ENCODE data around the gene ZNF592. TPM values are rescaled to one million over a fixed set of nuclear protein-coding genes. Genes with fewer than 3 reads are reported as not detected.
A peak's percentile ranks its signal among the peaks of the same experiment; 100 is the strongest.

The ZNF592 gene
- total RNA-seq, 2 donors from 2014 or later: 20.8 to 38.7 TPM

DNA sequence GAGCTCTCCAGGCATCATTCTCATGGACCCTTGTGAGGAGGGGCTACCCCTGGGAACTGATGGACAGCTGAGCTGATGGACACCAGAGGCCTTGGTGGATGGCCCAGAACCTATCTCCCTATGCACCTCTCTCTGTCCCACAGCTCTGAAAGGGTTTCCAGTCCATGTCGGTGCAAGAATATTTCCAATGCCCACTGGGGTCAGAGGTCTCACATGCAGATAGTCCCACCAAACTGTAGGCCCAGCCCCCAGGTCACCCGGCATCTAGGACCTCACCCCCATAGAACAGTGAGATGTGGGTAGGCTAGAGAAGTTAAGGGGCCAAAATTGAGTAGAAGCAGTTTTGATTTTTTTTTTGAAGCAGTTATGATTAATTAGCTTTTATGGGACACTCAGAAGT, 71.4 kb downstream of the ZNF592 start:
- H3K4me1 ChIP-seq (replicated peaks): peaks cover 8% of the 10 kb centered on the region
- no peaks in the 10 kb centered on the region for H3K9me3 ChIP-seq
- H3K36me3 ChIP-seq: no peaks in the 10 kb centered on the region
- H3K27ac ChIP-seq: peak overlapping the region in 1 of 2 donors; percentile 46
- TF ChIP-seq POLR2A (IDR thresholded peaks at IDR 0.05) (no peak), POLR2AphosphoS5 (IDR thresholded peaks at IDR 0.05) (no peak)
- TF ChIP-seq, protein P1, sequence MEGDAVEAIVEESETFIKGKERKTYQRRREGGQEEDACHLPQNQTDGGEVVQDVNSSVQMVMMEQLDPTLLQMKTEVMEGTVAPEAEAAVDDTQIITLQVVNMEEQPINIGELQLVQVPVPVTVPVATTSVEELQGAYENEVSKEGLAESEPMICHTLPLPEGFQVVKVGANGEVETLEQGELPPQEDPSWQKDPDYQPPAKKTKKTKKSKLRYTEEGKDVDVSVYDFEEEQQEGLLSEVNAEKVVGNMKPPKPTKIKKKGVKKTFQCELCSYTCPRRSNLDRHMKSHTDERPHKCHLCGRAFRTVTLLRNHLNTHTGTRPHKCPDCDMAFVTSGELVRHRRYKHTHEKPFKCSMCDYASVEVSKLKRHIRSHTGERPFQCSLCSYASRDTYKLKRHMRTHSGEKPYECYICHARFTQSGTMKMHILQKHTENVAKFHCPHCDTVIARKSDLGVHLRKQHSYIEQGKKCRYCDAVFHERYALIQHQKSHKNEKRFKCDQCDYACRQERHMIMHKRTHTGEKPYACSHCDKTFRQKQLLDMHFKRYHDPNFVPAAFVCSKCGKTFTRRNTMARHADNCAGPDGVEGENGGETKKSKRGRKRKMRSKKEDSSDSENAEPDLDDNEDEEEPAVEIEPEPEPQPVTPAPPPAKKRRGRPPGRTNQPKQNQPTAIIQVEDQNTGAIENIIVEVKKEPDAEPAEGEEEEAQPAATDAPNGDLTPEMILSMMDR (IDR thresholded peaks at IDR 0.05): no peak
- WGBS: 100% methylated on average over 2 of the region's 2 CpGs
- no peak for DNase-seq (ENCODE audit: low spot score)
- no peaks in the 10 kb centered on the region for H3K27me3 ChIP-seq (replicated peaks; ENCODE audit: insufficient read depth)
- no peak overlapping the region for H3K4me3 ChIP-seq
- intact Hi-C loops (cut with DNase I): loop anchor here (5.0 kb wide), 1 partner anchor 72 kb away; the partner anchor contains the start of gene ZNF592

- Histone ChIP-seq H3K4me1 (replicated peaks) (peaks cover 8% of the 10 kb centered on the region), H3K36me3 (no peaks in the 10 kb centered on the region), H3K27me3 (replicated peaks; ENCODE audit: insufficient read depth) (no peaks in the 10 kb centered on the region), H3K27ac (no peak overlapping the region), H3K4me3 (no peak overlapping the region), H3K9me3 (no peaks in the 10 kb centered on the region)
- WGBS: 76% methylated on average over 8 of the region's 8 CpGs
- DNase-seq (ENCODE audit: low spot score): no peak
- intact Hi-C loops (cut with DNase I): loop anchor here (5.0 kb wide), 1 partner anchor 74 kb away; the partner anchor contains the start of gene ZNF592
- no peak for TF ChIP-seq POLR2AphosphoS5 (IDR thresholded peaks at IDR 0.05)
- TF ChIP-seq POLR2A (IDR thresholded peaks at IDR 0.05): no peak
- TF ChIP-seq, protein P1 (IDR thresholded peaks at IDR 0.05): no peak
These were observed 73.2 kb downstream of the ZNF592 start for GRCh38 chr15:84821501-84822021.

DNA sequence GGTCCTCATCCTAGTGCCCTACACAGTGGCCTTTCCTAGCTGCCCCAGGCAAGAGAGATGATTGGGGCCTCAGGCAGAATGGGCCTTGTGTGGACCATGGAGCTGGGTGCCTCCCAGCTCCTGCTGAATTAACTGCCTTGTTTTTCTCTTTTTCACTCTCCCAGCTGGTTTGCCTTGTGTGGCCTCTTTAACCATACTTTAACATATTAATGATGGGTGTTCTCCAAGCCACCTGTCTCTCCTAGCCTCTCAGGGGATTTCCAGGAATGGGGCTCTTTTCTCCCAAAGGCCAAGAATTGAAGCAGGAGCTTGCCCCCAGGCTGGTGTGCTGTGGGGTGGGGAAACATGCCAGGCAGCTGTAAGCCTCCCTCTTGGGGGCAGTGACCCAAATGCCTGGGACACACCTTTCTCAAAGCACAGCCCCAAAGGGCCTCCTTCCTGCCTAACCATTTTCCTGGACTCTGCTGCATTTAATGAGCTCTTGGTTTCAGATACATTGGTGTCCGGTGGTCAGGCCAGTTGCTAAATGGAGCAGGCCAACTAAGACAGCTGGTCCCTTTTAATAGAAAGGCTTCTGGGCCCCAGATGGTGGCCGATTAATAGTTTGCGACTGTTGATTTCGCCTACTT, 74.4 kb downstream of the ZNF592 start:
- no peak overlapping the region for H3K27ac ChIP-seq
- no peaks in the 10 kb centered on the region for H3K9me3 ChIP-seq
- peaks cover 8% of the 10 kb centered on the region for H3K4me1 ChIP-seq (replicated peaks)
- 65% methylated on average over 4 of the region's 4 CpGs for WGBS
- H3K4me3 ChIP-seq: no peak overlapping the region
- intact Hi-C loops (cut with DNase I): loop anchor here (5.0 kb wide), 1 partner anchor 75 kb away; the partner anchor contains the start of gene ZNF592
- no peaks in the 10 kb centered on the region for H3K36me3 ChIP-seq
- TF ChIP-seq, protein P1 (IDR thresholded peaks at IDR 0.05): no peak
- TF ChIP-seq POLR2A (IDR thresholded peaks at IDR 0.05) (no peak), POLR2AphosphoS5 (IDR thresholded peaks at IDR 0.05) (no peak)
- no peaks in the 10 kb centered on the region for H3K27me3 ChIP-seq (replicated peaks; ENCODE audit: insufficient read depth)
- DNase-seq (ENCODE audit: low spot score): no peak

- no peaks in the 10 kb centered on the region for H3K36me3 ChIP-seq
- intact Hi-C loops (cut with DNase I): loop anchor here (5.0 kb wide), 1 partner anchor 76 kb away; the partner anchor contains the start of gene ZNF592
- H3K27ac ChIP-seq: no peak overlapping the region
- no peaks in the 10 kb centered on the region for H3K27me3 ChIP-seq (replicated peaks; ENCODE audit: insufficient read depth)
- H3K4me1 ChIP-seq (replicated peaks): peaks cover 8% of the 10 kb centered on the region
- no peak for DNase-seq (ENCODE audit: low spot score)
- WGBS: 82% methylated on average over 3 of the region's 3 CpGs
- no peaks in the 10 kb centered on the region for H3K9me3 ChIP-seq
- no peak for TF ChIP-seq POLR2AphosphoS5 (IDR thresholded peaks at IDR 0.05)
- no peak for TF ChIP-seq POLR2A (IDR thresholded peaks at IDR 0.05)
- TF ChIP-seq, protein P1 (IDR thresholded peaks at IDR 0.05): no peak
- H3K4me3 ChIP-seq: no peak overlapping the region
These were observed 75.0 kb downstream of the ZNF592 start for GRCh38 chr15:84823282-84823878.
